Activated T-helper 1 cell treated with Interleukin-2 at 50 U/mL for 16 hours (primary cell): ENCODE data around the gene ARHGAP26.

ENCODE experiments used
- DNase-seq: peaks from one replicate; pipeline ENCODE4 v3.0.0-alpha.2; 2020; ENCODE audit warnings: low read depth

The ARHGAP26 gene

GRCh38 chr5:143244000-143244736 is 474.0 kb downstream of the ARHGAP26 start:
- no peak for DNase-seq

- DNase-seq = no peak
Measured at GRCh38 chr5:143244990-143245389, 474.8 kb downstream of the ARHGAP26 start.

- no peak for DNase-seq
Measured at GRCh38 chr5:143245929-143246561, 475.9 kb downstream of the ARHGAP26 start.

- DNase-seq = no peak
Measured at GRCh38 chr5:143247134-143247815, 477.1 kb downstream of the ARHGAP26 start.

DNA sequence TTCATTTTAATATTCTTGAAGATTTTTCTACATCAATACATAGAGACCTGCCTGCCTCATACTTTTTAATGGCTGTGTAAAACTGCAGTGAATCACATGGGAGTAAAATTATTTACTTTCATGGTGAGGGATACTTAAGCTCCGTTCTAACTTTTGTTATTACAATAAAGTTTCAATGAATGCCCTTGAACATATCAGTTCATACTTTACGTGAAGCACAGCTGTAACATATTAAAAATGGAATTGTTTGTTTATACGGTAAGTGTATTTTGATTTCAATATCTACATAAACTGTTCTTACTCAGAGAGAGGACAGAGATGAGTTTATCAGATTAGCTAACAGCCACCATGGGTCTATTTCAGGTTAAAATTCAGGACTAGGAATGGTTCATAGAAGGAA is 478.2 kb downstream of the ARHGAP26 start:
- DNase-seq = no peak

GRCh38 chr5:143248822-143249579 is 478.8 kb downstream of the ARHGAP26 start:
- no peak for DNase-seq

GRCh38 chr5:143249851-143250250 is 479.7 kb downstream of the ARHGAP26 start:
- DNase-seq = no peak

- no peak for DNase-seq
Measured at GRCh38 chr5:143251190-143251589, 481.0 kb downstream of the ARHGAP26 start.

DNA sequence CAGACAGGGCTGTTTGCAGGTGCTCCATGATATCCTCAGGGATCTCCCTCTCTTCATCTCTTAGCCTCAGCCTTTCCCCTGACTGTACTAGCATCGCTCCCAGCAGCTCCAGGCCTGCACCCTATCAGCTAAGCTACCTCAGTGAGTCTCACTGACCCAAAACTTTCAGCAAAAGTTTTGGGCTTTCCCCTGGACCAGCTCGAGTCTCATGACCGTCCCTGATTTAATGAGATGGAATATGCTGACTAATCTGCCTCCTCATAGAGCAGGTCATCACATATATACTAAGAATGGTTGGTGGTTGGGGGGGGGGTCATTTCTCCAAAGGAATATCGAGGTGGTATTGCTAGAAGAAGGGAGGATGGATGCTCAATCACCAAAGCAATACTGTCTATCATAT is 481.8 kb downstream of the ARHGAP26 start:
- no peak for DNase-seq

DNA sequence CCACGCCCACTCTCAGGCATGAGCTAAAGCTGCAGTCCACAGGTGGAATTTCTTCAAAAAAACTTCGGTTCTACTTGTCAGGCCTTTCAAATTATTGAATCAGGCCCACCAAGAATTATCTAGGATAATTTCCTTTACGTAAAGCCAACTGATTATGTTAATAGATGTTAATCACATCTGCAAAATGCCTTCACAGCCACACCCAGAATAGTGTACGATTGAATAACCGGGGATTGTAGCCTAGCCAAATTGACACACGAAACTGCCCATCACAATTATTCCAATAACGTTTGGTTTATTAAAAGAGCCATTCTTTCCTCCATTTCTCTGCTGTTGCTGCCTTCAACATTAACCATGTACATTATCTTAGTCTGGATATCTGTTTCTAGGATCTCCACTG is 484.6 kb downstream of the ARHGAP26 start:
- no peak for DNase-seq

DNA sequence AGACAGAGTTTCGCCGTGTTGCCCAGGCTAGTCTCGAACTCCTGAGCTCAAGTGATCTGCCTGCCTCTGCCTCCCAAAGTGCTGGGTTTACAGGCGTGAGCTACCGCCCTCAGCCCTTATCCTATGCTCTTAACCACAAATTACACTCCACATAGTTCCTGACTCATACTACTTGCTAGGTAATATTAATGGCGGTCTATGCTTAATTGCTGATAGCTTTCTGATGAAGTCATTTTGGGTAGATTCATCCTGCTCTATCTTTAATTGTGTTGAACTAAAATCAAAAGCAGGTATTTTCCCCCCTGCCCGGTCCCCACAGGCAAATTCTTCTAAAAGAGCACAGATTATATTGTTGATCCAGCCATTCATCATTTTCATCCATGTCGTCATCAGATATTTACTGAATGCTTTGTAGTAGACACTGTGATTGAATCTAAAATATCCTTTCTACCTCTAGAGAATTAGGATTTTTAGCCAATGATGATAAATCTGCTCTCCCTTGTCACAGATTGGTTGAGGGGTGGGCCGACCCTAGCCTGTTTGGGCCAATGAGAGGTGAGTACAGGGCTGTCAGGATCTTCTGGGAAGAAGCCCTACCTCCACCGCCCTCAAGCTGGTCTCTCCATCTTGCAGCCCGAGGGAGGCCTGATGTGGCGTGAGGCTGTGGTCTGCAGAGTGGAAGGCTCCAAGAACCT is 488.5 kb downstream of the ARHGAP26 start:
- DNase-seq = no peak

GRCh38 chr5:143259254-143259605 is 489.1 kb downstream of the ARHGAP26 start:
- DNase-seq = no peak

DNA sequence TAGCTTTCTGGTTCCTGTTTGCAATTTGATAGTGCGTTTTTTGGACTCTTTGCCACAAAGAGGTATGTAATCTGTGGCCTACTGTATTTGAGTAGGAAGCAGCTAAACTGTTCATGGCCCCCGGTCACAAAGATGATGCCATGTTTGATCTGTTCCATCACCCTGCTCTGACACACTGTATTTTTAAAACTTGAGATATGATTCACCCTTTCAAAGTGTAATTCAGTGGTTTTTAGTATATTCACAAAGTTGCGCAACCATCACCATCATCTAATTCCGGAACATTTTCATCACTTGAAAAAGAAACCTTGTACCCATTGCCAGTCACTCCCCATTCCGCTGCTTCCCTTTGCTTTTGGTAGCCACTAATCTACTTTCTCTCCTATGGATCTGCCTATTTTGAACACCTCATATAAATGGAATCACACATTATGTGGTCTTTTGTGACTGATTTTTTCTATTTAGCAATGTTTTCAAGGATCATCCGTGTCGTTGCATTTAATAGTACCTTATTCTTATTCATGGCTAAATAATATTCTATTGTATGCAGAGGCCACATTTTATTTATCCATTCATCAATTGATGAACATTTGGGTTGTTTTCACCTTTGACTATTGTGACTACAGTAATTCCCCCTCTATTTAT is 491.7 kb downstream of the ARHGAP26 start:
- DNase-seq = no peak

GRCh38 chr5:143262393-143263174 is 492.4 kb downstream of the ARHGAP26 start:
- no peak for DNase-seq

DNA sequence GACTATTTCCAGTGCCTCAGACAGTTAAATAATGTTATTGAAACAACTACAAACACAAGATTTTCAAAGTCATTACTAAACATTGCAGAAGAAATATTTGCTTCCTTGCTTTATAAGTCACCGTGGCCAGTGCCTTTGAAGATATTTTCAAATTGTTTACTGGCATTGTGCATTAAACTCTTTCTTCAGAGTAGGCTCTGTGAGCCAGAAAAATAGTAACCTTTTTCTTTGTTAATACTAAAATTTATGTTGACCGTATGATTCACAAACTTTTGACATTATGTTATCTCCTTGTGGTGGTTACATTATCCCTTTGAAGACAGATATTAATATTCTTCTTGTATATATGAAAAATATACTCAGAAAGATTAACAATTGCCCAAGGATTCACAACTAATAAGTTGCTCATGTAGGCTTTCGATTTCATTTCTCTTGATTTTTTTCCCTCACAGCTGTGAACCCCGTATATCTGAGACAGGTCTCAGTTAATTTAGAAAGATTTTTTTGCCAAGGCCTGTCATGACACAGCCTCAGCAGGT is 493.2 kb downstream of the ARHGAP26 start:
- no peak for DNase-seq

- DNase-seq = no peak
Measured at GRCh38 chr5:143265995-143266394, 495.8 kb downstream of the ARHGAP26 start.

- no peak for DNase-seq
Measured at GRCh38 chr5:143267186-143267585, 497.0 kb downstream of the ARHGAP26 start.

GRCh38 chr5:143268388-143268787 is 498.2 kb downstream of the ARHGAP26 start:
- no peak for DNase-seq

GRCh38 chr5:143271431-143271830 is 501.3 kb downstream of the ARHGAP26 start:
- no peak for DNase-seq

DNA sequence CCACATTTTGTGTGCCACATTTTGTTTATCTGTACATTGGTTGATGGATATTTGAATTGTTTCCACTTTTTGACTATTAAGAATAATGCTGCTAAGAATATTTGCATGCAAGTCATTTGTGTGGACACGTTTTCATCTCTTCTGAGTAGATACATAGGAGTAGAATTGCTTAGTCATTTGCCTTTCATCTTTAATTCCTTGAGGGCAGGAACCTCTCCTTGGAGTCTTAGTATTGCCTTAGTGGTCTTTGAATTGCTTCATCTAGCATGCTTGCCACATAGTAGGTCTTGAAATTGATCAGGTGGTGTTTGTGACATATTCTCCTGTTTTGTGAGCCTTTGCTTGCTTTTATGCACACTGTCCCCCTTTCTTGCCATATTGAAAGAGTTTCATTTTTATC is 504.8 kb downstream of the ARHGAP26 start:
- no peak for DNase-seq
